HepG2 (cell line): ENCODE results near the gene LSMEM2. TPM values are rescaled to one million over a fixed set of nuclear protein-coding genes. Genes with fewer than 3 reads are reported as not detected.

Experiments used
- KDM5B ChIP-seq: sonication (generic); formaldehyde crosslinking; IDR thresholded peaks from 2 replicates; pipeline ENCODE4 v1.4.0; 2020; ENCODE audit warnings: missing genetic modification reagents, mild to moderate bottlenecking, borderline replicate concordance
- MNT ChIP-seq: fragments of 450-650 bp; IDR thresholded peaks from 2 replicates; pipeline ENCODE4 v1.6.1; 2016
- SIN3A ChIP-seq: IDR thresholded peaks from 2 replicates; pipeline ENCODE4 v1.6.1; 2011; ENCODE audit warnings: low read depth, mild to moderate bottlenecking, control low read depth, low read length, borderline replicate concordance
- SRF ChIP-seq: IDR thresholded peaks from 2 replicates; pipeline ENCODE4 v1.6.1; 2011; ENCODE audit warnings: mild to moderate bottlenecking, low read depth, low read length, moderate library complexity
- ZNF280D ChIP-seq: sonication (generic); formaldehyde crosslinking; IDR thresholded peaks from 2 replicates; pipeline ENCODE4 v1.5.1; 2020; ENCODE audit warnings: mild to moderate bottlenecking, missing genetic modification reagents
- ZNF496 ChIP-seq: sonication (generic); formaldehyde crosslinking; IDR thresholded peaks from 2 replicates; pipeline ENCODE4 v1.8.1; 2023; ENCODE audit warnings: mild to moderate bottlenecking, moderate library complexity, missing genetic modification reagents; ENCODE audit not compliant: insufficient replicate concordance
- polyA plus RNA-seq, 8 experiments: library from polyadenylated mRNA; depleted of rRNA in 3 of 8; stranded (reverse) in 7 of 8; unstranded in 1 of 8; fragments of >200 nt; fragmentation: Illumina TruSeq in 4 of 8; extraction: Trizol in 4 of 8; gene quantifications; 2 replicates each; pipeline versions ENCODE4 v1.2.1 to v1.2.3, GENCODE V29; 2011 to 2016; ENCODE audit warnings: low read depth in 4 of 8, missing spikeins in 1 of 8, mixed read lengths in 1 of 8; ENCODE audit not compliant: insufficient read depth in 1 of 8
- total RNA-seq, 5 experiments: library from RNA; depleted of rRNA; stranded (reverse); fragments of >200 nt; fragmentation: Illumina TruSeq; extraction: Trizol; gene quantifications; 2 replicates each; pipeline ENCODE4 v1.2.3, GENCODE V29; 2016; ENCODE audit warnings: low read depth in 1 of 5
- TF ChIP-seq, protein P1 (sequence below): sonication (generic); formaldehyde crosslinking; IDR thresholded peaks from 2 replicates; pipeline ENCODE4 v1.9.0; 2021; ENCODE audit warnings: missing genetic modification reagents, borderline replicate concordance
- TF ChIP-seq, protein P2 (sequence below): sonication (generic); formaldehyde crosslinking; IDR thresholded peaks from 2 replicates; pipeline ENCODE4 v1.8.1; 2023; ENCODE audit warnings: mild to moderate bottlenecking, missing genetic modification reagents
- TF ChIP-seq, protein P3 (sequence below): sonication (generic); formaldehyde crosslinking; conservative IDR thresholded peaks from 2 replicates; pipeline ENCODE4 v1.8.1; 2023; ENCODE audit warnings: missing genetic modification reagents

The LSMEM2 gene
- total and polyA plus RNA-seq, 2 of the 13 experiments (the other 11 are each of a cell fraction or from before 2014, with no cell fraction given): 0.07 to 0.41 TPM

- TF ChIP-seq, protein P1, sequence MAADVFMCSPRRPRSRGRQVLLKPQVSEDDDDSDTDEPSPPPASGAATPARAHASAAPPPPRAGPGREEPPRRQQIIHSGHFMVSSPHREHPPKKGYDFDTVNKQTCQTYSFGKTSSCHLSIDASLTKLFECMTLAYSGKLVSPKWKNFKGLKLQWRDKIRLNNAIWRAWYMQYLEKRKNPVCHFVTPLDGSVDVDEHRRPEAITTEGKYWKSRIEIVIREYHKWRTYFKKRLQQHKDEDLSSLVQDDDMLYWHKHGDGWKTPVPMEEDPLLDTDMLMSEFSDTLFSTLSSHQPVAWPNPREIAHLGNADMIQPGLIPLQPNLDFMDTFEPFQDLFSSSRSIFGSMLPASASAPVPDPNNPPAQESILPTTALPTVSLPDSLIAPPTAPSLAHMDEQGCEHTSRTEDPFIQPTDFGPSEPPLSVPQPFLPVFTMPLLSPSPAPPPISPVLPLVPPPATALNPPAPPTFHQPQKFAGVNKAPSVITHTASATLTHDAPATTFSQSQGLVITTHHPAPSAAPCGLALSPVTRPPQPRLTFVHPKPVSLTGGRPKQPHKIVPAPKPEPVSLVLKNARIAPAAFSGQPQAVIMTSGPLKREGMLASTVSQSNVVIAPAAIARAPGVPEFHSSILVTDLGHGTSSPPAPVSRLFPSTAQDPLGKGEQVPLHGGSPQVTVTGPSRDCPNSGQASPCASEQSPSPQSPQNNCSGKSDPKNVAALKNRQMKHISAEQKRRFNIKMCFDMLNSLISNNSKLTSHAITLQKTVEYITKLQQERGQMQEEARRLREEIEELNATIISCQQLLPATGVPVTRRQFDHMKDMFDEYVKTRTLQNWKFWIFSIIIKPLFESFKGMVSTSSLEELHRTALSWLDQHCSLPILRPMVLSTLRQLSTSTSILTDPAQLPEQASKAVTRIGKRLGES (CRISPR knock-in tag): 0 out of 2 replicates have a peak, but pooled peaks have one; percentile 58
- TF ChIP-seq ZNF496: no peak
- TF ChIP-seq KDM5B (CRISPR knock-in tag): no peak; the same call in 1 of the 2 replicates
- TF ChIP-seq, protein P2, sequence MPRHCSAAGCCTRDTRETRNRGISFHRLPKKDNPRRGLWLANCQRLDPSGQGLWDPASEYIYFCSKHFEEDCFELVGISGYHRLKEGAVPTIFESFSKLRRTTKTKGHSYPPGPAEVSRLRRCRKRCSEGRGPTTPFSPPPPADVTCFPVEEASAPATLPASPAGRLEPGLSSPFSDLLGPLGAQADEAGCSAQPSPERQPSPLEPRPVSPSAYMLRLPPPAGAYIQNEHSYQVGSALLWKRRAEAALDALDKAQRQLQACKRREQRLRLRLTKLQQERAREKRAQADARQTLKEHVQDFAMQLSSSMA (CRISPR knock-in tag): 0 out of 2 replicates have a peak, but pooled peaks have one; percentile 73
- TF ChIP-seq SRF: no peak
- peak; percentile 53; the same call in 1 of the 2 replicates for TF ChIP-seq ZNF280D (CRISPR knock-in tag)
- peak; percentile 54; the same call in 1 of the 2 replicates for TF ChIP-seq SIN3A
- TF ChIP-seq, protein P3, sequence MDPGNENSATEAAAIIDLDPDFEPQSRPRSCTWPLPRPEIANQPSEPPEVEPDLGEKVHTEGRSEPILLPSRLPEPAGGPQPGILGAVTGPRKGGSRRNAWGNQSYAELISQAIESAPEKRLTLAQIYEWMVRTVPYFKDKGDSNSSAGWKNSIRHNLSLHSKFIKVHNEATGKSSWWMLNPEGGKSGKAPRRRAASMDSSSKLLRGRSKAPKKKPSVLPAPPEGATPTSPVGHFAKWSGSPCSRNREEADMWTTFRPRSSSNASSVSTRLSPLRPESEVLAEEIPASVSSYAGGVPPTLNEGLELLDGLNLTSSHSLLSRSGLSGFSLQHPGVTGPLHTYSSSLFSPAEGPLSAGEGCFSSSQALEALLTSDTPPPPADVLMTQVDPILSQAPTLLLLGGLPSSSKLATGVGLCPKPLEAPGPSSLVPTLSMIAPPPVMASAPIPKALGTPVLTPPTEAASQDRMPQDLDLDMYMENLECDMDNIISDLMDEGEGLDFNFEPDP (CRISPR knock-in tag): no peak
- TF ChIP-seq MNT: no peak
Measured at GRCh38 chr3:50260027-50260941, 18.6 kb upstream of the LSMEM2 start (continued).
